Subcutaneous adipose tissue (tissue), 4 donors: ENCODE data around the gene RSRC1. TPM values are rescaled to one million over a fixed set of nuclear protein-coding genes. Genes with fewer than 3 reads are reported as not detected.

ENCODE experiments used
- total RNA-seq, 4 donors: library from RNA; depleted of rRNA; stranded (reverse); fragments of >200 nt; gene quantifications; one replicate each; pipeline ENCODE4 v1.1.0, GENCODE V29; 2016
- TF ChIP-seq, protein P1 (sequence below): fragments of 450-650 bp; IDR thresholded peaks from one replicate; pipeline ENCODE4 v1.5.1; 2016; ENCODE audit warnings: low read depth, mild to moderate bottlenecking, control low read depth, antibody characterized with exemption, moderate library complexity

Gene RSRC1
- total RNA-seq, 4 donors from 2014 or later, result 64.3 to 75.0 (median 68.4) TPM

DNA sequence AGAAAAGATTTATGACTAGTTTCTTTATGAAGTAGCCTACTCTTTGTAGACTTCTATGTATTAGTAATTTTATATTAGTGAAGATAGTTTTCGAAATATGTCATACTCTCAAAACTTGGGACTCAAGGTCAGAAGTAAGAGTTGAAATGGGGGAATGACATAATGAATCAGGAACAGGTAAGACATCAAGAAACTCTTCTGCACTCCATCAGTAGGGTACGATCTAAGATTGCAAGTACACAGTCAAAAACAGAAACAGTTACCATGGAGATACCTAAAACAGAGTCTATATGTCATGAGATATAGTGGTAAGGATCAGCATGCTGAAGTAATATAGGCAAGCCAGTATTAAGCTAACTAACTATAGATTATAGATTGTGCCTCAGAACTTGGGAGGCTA lies 274.1 kb downstream of the RSRC1 start:
- TF ChIP-seq, protein P1, sequence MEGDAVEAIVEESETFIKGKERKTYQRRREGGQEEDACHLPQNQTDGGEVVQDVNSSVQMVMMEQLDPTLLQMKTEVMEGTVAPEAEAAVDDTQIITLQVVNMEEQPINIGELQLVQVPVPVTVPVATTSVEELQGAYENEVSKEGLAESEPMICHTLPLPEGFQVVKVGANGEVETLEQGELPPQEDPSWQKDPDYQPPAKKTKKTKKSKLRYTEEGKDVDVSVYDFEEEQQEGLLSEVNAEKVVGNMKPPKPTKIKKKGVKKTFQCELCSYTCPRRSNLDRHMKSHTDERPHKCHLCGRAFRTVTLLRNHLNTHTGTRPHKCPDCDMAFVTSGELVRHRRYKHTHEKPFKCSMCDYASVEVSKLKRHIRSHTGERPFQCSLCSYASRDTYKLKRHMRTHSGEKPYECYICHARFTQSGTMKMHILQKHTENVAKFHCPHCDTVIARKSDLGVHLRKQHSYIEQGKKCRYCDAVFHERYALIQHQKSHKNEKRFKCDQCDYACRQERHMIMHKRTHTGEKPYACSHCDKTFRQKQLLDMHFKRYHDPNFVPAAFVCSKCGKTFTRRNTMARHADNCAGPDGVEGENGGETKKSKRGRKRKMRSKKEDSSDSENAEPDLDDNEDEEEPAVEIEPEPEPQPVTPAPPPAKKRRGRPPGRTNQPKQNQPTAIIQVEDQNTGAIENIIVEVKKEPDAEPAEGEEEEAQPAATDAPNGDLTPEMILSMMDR, result no peak

DNA sequence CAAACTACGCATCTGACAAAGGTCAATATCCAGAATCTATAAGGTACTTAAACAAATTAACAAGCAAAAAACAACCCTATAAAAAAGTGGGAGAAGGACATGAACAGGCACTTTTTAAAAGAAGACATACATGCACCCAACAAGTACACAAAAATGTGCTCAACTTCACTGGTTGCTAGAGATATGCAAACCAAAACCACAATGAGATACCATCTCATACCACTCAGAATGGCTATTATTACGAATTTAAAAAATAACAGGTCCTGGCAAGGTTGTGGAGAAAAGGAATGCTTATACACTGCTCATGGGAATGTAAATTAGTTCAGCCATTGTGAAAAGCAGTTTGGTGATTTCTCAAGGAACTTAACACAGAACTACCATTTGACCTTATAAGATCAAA lies 285.5 kb downstream of the RSRC1 start:
- TF ChIP-seq, protein P1, result no peak

DNA sequence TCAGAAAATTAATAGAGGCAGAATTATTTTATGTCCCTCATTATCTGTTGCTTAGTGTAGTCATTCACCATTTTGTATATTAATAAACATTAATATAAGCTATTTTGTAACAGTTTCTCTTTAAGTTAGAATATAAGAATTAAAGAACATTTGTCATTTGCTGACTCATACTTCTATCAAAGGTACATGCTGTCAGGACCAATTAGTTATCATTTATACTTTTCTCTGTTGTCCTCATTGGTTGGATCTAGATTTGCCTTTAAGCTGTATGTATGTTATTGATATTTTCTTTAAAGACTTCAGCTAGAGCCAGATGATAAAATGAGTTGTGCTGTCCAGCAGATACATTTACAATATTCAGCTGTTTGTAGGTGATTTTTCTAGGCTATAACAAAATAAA lies 292.7 kb downstream of the RSRC1 start:
- TF ChIP-seq, protein P1, result no peak

DNA sequence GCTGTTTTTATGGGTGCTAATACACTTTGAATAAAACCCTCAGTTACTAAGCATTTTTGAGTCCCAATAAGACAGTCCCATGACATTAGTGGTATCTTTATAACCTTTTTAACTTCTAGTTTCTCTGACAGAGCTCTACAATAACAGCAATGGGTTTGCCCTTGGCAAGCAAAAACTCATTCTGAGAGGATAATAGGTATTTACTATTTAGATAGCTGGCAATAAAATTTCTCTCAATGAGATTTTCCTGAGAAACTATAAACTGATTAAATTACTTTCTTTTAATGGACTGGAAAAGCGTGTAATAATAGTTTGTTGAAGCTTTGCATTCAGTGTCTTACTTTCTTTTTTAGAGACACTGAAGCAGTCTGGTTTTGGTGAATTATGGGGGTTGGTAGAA lies 293.1 kb downstream of the RSRC1 start:
- TF ChIP-seq, protein P1, result no peak

DNA sequence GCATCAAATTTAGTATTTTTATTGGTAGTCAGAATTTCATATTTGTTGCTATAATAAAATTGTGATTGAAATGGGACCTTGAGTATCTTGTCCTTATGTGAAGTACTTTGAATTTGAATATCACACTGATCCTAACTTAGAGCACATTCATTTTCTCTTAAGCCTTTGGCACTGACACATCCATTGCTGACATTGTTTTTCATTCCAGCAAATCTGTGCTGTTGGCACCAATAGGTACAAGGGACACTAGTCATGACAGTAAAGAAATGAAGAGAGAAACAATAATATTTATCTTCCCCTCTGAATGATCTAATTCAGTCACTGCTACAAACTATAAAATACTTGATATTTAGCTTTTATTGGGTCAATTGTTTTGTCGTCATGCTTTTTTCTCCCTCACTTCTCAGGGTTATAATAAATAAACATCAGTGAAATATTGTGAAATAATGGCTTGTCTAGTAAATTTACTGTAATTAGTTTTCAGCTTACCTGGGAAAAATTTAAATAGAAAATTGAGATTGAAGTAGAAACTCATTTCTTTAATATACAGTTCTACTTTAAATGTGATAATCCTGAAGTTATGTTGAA lies 294.3 kb downstream of the RSRC1 start:
- TF ChIP-seq, protein P1, result no peak

DNA sequence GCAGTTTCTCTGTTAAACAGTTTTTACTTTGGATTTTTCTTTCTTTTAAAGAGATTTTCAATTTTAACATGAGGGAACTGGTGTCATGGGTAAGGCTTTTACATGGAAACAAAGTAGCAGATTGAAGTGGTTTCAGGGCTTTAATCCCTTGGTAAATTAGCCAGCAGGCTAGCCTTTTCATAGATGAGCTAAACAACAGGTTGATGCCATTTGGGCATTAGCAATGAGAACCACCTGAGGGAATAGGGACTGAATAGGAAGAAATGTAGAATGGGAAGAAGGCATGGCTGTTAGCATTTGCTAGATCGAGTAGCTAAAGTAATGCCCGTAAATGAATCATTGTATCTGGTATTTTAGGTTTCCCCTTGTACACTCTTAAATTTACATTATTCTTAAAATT lies 295.6 kb downstream of the RSRC1 start:
- TF ChIP-seq, protein P1, result no peak

DNA sequence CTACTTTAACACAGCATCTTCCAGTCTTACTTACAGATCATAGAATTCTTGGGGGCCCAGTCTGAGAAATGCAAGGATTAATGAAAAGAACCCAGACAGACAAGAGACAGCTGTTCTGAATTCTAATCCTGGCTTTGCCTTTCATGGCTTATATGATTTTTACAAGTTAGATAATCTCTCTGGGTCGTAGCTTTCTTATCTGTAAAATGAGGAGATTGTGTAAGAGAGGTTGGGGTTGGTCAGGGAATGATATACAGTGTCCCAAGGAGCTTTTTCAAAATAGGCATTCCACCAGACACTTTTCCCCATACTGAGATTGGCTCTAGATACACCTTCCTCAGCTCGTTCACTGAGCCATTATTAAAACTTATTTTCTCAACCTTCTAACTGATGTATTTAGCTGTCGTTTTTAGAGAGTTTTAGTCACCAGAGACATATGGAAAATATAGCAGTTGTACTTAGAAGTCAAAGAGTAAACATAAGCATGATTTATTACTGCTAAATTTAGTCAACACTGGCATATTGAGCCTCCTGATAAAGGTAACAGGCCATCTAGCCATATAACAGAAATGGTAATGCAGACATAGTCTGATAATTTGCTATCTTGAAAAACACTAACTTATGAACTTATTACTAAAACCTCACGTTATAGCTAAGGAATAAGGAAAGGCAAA lies 298.1 kb downstream of the RSRC1 start:
- TF ChIP-seq, protein P1, result no peak
